Smooth muscle cell (in vitro differentiated cells): ENCODE data around the gene C19orf73. TPM values are rescaled to one million over a fixed set of nuclear protein-coding genes. Genes with fewer than 3 reads are reported as not detected.

ENCODE experiments used
- DNase-seq: peaks from one replicate; lab custom pipeline; 2025; ENCODE audit not compliant: unreplicated experiment; lab: John Stamatoyannopoulos, UW
- H2AFZ ChIP-seq: fragments of 200-600 bp; sonication (generic); 2 replicates; pipeline ENCODE4 v1.6.0; 2016; ENCODE audit warnings: antibody characterized with exemption, low read depth, mild to moderate bottlenecking
- H3F3A ChIP-seq: fragments of 200-600 bp; sonication (generic); 2 replicates; pipeline ENCODE4 v1.6.0; 2017; ENCODE audit warnings: antibody characterized with exemption, low read depth
- H3K27ac ChIP-seq: fragments of 200-600 bp; sonication (generic); 2 replicates; pipeline ENCODE4 v1.5.1; 2016; ENCODE audit warnings: low read depth, mild to moderate bottlenecking
- H3K27me3 ChIP-seq: fragments of 200-600 bp; sonication (generic); 2 replicates; pipeline ENCODE4 v1.6.1; 2016; ENCODE audit warnings: low read depth, mild to moderate bottlenecking
- H3K36me3 ChIP-seq: fragments of 200-600 bp; sonication (generic); 2 replicates; pipeline ENCODE4 v1.5.1; 2016; ENCODE audit warnings: low read depth
- H3K4me1 ChIP-seq: fragments of 200-600 bp; sonication (generic); 2 replicates; pipeline ENCODE4 v1.5.1; 2016; ENCODE audit warnings: low read depth
- H3K4me2 ChIP-seq: fragments of 200-600 bp; sonication (generic); 2 replicates; pipeline ENCODE4 v1.6.0; 2016; ENCODE audit warnings: mild to moderate bottlenecking
- H3K4me3 ChIP-seq: fragments of 200-600 bp; sonication (generic); 2 replicates; pipeline ENCODE4 v1.5.1; 2016; ENCODE audit warnings: mild to moderate bottlenecking
- H3K79me2 ChIP-seq: fragments of 200-600 bp; sonication (generic); 2 replicates; pipeline ENCODE4 v1.6.0; 2016; ENCODE audit warnings: low read depth, mild to moderate bottlenecking
- H3K9ac ChIP-seq: fragments of 200-600 bp; sonication (generic); 2 replicates; pipeline ENCODE4 v1.6.0; 2016; ENCODE audit warnings: low read depth
- H3K9me3 ChIP-seq: fragments of 200-600 bp; sonication (generic); replicated peaks from 2 replicates; pipeline ENCODE4 v1.5.1; 2016; ENCODE audit warnings: low read depth
- H4K20me1 ChIP-seq: fragments of 200-600 bp; sonication (generic); 2 replicates; pipeline ENCODE4 v1.6.0; 2016; ENCODE audit warnings: low read depth
- CTCF ChIP-seq: fragments of 200-600 bp; sonication (generic); IDR thresholded peaks from 2 replicates; pipeline ENCODE4 v1.5.1; 2017; ENCODE audit warnings: borderline replicate concordance, mild to moderate bottlenecking, antibody characterized with exemption; ENCODE audit not compliant: insufficient read depth, poor library complexity, severe bottlenecking
- WGBS: methylation state at CpG from one replicate; pipeline ENCODE4 v1.1.7; 2016; ENCODE audit warnings: low lambda C conversion rate; 5-methylcytosine and 5-hydroxymethylcytosine counted together
- polyA plus RNA-seq: library from polyadenylated mRNA; unstranded; fragments of >200 nt; fragmentation: Nextera tagmentation; extraction: Ambion mirVana; gene quantifications from 2 replicates; pipeline ENCODE4 v1.2.1, GENCODE V29; 2016
- total RNA-seq: library from RNA; depleted of rRNA; stranded (reverse); fragments of >200 nt; gene quantifications from 2 replicates; pipeline ENCODE4 v1.2.3, GENCODE V29; 2014

The C19orf73 gene
- total and polyA plus RNA-seq, 2 experiments from 2014 or later: 0.74 to 2.9 TPM

- Histone ChIP-seq H3K36me3 (no peaks in the 10 kb centered on the region), H4K20me1 (no peaks in the 10 kb centered on the region), H3K9me3 (no peaks in the 10 kb centered on the region), H3K4me3 (no peak overlapping the region), H2AFZ (no peak overlapping the region), H3K79me2 (no peaks in the 10 kb centered on the region), H3K9ac (no peak overlapping the region), H3K4me1 (peaks cover 7% of the 10 kb centered on the region), H3K27ac (no peak overlapping the region), H3K4me2 (no peak overlapping the region), H3K27me3 (no peaks in the 10 kb centered on the region), H3F3A (peaks cover 7% of the 10 kb centered on the region)
- WGBS: 91% methylated on average over 2 of the region's 2 CpGs
- no peak for DNase-seq
- no peak for TF ChIP-seq CTCF
These were observed 1.9 kb upstream of the C19orf73 start for GRCh38 chr19:49120868-49121267.

- no peak for TF ChIP-seq CTCF
- Histone ChIP-seq H3K4me3 (peak overlapping the region; percentile 61), H3K9ac (no peak overlapping the region), H2AFZ (no peak overlapping the region), H4K20me1 (no peaks in the 10 kb centered on the region), H3K9me3 (no peaks in the 10 kb centered on the region), H3K36me3 (no peaks in the 10 kb centered on the region), H3K27me3 (no peaks in the 10 kb centered on the region), H3K4me2 (peak overlapping the region; percentile 91), H3K79me2 (no peaks in the 10 kb centered on the region), H3F3A (peaks cover 8% of the 10 kb centered on the region), H3K27ac (no peak overlapping the region), H3K4me1 (peaks cover 7% of the 10 kb centered on the region)
- DNase-seq: no peak
- WGBS: 31% methylated on average over 15 of the region's 16 CpGs
These were observed 1.4 kb upstream of the C19orf73 start for GRCh38 chr19:49120325-49120683.

GRCh38 chr19:49119411-49120324 is 725 bp upstream of the C19orf73 start, which contains the start of gene PPFIA3:
Gene PPFIA3, plus strand, starts transcription at chr19:49119544. Its CDS starts 8,330 bp downstream, at chr19:49127874.
- Histone ChIP-seq H3K36me3 (no peaks in the 10 kb centered on the region), H3K4me2 (peak within 1 kb of the TSS; percentile 91), H3F3A (peaks cover 10% of the 10 kb centered on the region), H3K27ac (peak within 1 kb of the TSS; percentile 79), H4K20me1 (no peaks in the 10 kb centered on the region), H3K4me3 (peak within 1 kb of the TSS; percentile 61), H3K27me3 (no peaks in the 10 kb centered on the region), H3K9me3 (no peaks in the 10 kb centered on the region), H3K9ac (peak within 1 kb of the TSS; percentile 59), H3K4me1 (peaks cover 7% of the 10 kb centered on the region), H3K79me2 (no peaks in the 10 kb centered on the region), H2AFZ (peak within 1 kb of the TSS; percentile 12)
- TF ChIP-seq CTCF: no peak
- 2% methylated on average over 43 of the region's 90 CpGs for WGBS
- peak; percentile 54 for DNase-seq
